NCI-H2107 (cell line): ENCODE measurements around the gene NFAM1.

Experiments used
- DNase-seq: peaks from one replicate; lab custom pipeline; 2025; lab: John Stamatoyannopoulos, UW

The NFAM1 gene

DNA sequence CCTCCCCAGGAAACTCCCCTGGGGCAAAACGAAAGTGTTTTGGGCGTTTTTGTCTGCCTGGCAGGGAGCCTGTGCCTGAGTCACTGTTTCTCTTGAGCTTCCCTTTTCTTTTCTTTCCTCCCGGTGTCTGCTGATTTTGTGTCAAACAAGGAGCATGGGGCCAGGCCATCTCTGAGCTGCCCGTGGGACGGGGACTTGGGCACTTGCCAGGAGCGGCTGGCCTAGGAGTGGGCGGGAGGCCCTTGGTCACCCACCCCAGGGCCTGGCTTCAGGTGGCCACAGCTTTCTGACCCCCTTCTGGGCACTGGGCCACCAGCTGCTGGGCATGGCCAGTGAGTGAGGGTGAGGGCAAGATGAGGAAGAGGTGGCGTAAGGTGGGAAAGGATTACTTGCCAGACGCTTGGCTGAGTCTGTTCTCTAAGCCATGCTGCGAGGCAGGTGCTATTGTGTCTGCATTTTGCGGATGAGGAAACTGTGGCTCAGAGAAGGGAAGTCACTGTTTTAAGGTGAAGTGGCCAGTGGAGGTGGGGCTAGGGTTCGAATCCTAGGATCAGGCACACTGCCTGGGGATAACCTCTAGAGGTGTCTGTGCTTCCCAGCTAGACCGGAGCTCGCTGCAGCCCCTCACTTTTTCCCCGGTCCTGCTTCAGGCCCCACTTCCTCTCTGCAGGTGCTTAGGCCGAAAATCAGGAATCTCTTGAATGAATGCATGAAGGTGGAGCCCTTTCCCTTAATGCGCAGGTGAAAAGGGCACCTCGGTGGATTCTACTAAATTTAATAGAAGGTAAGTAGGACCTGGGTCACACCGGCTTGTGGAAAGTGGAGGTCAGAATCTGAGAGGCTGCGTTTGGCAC, 7.8 kb upstream of the NFAM1 start:
- no peak for DNase-seq

DNA sequence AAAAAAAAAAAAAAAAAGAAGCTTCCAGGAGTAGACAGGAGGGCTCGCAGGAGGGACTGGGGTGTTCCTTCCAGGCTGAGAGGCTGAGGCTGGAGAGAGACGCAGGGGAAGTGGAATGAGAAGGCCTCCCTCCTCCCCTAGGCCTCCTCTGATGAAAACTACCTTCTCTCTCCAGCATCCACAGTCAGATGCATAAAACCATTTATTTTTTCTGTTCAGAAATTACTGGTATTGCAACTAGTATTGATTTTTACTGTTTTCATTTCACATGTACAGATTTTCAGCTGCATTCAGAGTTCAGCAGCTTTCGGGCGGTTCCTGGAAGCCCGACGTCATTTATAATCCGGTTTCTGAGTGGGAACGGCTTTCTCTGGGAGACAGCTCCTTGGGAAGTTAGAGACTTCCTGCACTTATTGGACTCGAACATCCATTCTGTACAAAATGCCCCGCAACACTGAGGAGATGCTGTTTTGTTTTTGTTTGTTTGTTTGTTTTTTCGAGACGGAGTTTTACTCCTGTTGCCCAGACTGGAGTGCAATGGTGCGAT, 6.9 kb upstream of the NFAM1 start:
- no peak for DNase-seq

DNA sequence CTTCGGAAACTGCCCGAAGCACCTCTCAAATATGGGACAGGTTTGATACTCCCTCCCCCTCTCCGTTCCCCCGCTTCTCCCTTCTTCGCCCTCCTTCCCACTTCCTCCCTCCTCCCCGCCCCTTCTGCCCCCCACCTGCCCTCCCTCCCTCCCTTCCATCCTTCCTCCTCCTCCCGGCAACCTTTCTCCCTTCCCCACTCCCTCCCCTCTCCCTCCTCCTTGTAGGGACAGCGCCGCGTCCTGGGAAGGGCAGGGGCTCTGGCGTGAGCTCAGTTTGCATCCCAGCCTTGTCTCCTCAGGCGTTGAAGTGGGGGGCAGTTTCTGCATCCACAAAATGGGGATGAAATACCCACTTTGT, 6.1 kb upstream of the NFAM1 start:
- DNase-seq = no peak

DNA sequence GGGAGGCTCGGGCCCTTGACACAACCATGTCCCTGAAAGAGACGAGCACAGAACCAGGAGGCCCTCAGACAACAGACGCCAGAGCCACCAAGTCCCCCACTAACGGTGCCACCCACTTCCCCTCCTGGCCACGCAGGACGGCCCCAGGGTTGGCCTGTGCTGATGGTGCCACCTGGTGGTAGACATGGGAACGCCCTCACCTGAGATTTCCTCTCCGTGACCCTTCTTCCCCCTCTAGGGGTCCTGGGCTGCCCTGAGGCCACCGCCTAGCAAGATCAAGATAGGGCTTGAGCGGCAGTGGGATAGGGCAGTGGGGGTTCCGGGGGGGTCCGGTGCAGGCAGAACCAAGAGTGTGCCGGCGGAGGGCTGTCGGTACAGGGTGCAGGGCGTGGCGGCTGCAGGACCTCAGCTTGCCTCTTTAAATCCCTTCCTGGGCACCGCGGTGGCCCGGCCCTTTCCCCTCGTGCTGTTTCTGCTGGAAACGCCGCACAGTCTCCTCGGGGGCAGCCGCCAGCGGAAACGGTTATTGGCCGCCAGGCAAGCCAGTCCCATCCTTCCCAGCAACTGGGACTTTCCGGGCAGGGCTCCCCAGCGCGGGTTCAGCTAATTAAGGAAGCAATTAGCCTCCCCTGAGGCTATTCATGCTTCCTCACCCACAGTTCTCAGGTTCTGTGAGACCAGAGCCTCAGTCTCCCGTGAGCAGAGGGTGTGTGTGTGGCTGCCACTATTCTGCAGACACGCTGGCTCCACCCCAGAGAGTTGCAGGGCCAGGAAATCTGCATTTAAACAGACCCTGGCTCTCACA, 5.5 kb upstream of the NFAM1 start:
- peak; percentile 27 for DNase-seq

DNA sequence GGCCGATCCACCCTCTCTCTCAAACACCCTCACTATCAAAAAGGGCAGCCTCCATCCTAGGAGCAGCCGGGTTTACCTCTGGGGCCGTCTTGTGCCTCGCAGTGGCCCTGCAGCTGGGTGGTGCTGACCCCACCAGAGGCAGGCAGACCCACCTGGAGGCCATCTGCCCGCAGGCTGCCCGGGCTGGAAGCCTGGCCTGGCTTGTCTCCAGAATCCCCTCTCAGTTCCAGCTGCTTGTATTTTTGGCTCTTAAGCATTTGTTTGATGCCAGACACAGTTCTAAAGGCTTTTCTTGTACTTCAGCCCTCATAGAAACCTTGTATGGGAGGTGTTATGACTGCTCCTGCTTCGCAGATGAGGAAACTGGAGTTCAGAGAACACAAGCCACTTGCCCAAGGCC, 4.2 kb upstream of the NFAM1 start:
- DNase-seq = no peak

DNA sequence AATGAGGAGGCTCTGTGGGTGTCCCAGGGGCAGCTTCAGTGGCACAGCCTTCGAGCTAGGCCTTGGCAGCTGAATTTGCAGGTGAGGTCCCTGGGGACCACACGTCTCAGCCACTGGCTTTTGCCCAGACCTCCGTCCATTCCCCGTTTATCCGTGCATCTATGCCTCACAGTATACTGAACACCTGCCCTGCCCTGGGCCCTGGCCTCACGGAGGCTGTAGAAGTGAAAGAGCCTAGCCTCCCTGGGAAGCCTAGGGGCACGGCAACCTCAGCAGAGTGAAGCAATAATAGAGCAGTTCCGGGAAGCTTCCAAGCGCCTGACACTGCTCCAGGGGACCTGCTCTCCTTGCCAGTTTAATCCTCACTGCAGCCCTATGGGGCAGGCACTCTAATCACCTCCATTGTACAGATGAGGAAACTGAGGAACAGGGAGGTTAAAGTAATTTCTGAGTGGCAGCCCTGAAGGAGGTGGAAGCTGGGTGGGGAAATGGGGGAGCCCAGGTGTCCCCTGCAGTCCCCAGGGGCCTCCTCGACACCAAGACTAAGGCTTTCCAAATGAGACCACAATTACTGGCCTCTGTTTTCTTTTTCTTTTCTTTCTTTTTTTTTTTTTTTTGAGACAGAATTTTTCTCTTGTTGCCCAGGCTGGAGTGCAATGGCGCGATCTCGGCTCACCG, 2.7 kb upstream of the NFAM1 start:
- DNase-seq = no peak

DNA sequence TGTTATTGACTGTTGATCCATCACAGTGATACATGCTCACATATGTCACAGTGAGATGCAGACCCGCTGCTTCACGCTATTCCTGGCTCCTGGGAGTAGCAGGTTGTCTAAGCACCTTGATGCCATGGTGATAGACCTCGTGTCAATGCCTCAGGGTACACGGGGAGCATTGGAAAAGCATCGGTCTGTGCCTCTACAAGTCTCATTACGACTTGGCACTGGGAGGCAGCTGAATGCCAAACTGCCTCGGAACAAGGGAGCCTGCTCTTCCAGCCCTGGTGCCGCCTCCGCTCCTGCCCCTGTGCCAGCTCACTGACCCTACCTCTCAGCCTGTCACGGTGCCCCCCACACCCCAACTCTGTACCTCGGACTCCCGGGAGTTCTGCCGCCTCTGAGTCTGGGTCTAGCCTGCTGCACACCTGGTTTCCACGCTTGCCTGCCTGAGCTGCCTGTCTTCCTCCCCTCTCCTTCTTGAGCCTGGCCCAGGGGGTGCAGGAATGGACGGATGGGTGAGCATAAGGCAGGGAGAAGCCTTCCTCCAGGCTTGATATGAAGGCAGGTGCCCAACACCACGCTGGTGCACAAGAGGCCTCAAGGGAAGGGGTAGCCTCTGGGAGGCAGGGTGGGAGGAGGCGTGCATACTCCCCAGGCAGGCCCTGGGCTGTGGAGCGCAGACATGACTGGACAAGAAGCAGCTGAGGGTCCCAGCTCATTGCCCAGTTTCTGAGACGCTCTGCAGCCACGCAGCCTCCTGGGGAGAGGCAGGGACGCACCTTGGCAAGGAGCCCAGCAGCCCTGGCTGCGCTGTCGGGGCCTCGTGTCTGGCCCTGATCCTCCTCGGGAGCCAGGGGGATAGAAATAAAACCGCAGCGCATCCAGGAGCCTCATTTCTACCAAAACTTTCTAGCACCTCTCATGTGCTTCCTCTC, 1.8 kb upstream of the NFAM1 start:
- DNase-seq = no peak

DNA sequence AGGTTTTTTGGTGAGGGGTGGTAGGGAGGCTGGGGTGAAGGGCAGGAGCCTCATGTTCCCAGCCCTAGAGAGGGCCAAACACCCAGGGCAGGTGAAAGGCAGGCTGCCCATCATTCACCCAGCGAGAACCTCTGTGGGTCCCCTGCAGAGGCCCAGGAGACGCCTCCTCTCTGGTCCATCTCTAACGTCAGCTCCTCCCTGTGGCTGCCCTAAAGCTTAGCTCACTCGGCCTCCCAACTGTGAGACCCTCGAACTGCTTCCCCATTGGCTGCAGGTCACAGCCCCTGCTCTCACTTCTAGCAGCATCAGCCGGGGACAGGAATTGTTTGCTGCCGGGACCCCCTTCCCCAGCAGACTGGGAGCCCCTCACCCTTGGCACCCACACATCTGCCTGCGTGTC, 615 bp upstream of the NFAM1 start:
- no peak for DNase-seq

DNA sequence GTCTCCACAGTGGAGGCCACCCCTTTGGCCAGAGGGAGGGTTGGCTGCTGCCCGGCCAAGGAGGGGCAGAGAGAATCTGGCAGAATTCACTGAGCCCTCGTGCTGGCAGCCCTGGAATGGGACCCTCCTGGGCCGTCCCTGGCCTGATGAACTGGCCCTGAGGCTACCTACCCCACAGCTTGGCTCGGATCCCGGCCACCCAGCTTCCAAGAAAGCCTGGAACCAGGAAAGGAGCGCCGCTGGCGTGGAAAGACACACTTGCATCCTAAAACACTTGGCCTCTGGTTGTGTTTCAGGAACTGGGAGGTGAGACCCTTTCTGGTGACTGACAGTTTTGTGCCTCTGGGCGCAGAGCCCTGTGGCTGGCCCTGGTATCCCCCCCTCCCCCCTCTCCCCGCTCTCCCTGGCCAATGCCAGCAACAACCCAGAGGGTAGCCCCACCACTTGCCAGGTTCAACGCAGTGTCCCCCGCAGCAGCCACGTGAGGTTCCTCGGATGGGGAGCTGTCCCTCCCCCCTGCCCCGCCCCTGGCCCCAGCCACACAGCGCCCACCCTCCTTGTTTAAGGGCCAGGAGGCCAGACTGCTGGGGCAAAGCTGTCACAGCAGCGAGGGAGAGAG, 693 bp downstream of the NFAM1 start:
- DNase-seq = no peak

DNA sequence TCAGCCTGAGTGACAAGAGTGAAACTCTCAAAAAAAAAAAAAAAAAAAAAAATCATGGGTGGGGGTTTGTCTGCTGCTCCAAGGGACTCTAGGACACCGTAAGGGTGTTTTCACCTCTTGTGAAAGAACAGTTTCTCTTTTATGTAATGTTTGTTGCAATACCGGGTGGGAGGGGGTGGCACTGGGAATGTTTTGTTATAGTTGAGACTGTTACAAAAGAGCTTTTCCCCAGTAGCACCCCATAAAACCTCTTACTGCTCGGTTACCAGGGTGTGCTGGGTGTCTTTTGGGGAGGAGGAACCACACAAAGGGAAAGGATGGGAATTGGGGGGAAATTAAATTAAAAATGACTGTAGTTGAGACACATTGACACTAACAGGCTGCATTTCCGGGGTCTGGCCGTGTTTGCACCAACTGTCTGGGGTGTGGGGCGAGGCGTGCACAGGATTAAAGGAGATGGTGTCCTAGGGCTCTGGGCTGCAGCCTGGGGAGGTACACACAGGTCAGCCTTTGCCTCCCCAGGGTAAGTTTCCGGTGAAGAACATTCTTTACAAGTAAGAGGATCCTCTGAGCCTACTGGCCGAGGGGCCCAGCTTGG, 1.6 kb downstream of the NFAM1 start:
- no peak for DNase-seq

DNA sequence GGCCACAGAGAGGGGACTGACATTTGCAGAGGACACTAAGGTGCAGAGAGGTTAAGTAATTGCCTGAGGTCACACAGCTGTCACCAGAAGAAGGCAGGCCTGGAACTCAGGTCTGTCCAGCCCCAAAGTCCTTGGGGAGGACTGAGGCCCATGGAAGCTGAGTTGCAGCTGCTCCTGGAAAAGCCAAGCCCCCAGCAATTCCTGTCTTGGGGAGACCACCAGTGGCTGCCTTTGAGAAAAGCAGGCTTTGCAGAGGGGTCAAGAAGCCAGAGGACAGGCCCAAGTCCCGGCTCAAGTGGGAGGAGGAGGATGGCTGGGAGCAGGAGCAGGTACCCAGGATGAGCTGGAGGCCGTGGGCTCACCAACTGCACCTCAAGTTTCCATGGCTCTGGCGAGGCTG, 3.4 kb downstream of the NFAM1 start:
- no peak for DNase-seq

DNA sequence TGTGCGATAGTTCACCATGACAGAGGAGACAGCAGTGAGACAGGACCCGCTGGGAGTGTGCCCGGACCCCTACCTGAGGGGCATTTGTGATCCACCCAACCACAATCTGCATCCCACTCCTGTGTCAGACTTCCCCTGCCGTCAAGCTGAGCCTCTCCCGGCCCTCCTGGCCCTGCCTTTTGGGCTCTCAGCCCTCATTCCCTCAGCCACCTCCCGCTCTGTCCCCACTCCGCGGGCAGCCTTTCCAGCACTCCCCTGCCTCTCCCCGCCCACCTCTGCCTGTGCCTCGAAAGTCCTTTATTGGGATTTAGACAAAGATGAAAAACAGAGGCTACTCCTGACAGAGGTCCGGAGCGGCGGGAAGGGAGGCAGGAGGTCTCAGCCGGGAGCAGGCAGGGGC, 4.2 kb downstream of the NFAM1 start:
- DNase-seq = no peak

DNA sequence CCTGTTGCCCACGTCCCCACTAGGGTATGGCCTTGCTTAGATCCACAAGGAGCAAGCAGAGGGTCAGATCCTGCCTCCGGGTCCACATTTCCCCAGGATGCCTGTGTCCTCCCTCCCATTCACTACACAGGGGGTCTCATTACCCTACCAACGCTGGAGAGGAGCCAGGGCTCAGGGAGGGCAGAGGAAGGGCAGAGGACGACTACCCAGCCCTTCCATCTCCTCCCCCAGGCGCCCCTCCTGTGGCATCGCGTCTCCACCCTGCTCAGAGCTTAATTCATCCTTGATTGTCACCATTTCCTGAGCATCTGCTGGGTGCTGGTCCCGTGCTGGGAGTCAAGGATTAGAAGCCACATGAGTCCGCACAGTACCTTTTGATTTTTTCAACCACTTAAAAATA, 5.0 kb downstream of the NFAM1 start:
- no peak for DNase-seq

DNA sequence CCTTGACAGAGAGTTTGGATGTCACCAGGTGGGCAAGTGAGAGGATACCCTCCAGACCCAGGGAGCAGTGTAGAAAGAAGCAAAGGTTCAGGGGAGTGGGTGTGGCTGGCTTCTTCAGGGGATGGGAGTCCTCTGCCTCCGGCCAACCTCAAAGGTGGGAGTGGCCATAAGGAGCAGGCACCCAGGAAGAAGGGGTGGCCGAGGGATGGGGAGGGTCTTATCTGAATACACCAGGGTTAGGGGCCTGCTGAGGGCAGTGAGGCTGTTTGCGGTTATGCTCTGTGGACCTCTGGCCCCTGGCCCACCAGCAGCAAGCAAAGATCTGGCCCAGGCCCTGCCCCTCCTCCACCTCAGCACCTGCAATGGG, 6.2 kb downstream of the NFAM1 start:
- no peak for DNase-seq

DNA sequence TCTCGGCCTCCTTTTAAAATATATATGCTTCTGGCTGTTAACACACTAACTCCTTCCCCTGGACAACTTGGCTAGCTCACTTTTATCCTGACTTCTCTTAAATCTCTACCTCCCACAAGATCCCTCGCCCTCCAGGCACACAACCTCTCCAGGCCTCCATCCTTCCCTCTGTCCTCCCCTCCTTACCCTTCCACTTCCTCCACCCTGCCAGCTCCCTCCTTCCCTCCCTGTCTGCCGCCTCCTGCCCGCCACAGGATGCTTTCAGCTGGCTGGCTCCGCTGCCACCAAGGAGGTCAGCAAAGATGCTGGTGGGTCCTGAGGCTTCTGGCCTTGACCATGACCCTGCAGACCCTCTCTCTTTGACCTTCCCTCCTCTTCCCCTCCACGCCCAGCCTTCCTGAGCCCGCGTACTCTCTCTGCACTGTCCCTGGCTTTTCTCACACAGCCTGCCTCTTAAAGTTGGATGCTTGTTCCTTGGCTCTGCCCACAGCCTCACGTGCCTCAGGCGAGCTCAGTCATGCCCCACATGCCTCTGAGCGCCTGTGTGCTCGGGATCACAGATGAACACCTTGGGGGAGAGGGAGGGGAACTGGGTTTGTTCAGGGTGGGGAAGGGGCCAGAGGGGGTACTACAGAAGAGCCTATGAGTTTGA, 6.7 kb downstream of the NFAM1 start:
- no peak for DNase-seq

DNA sequence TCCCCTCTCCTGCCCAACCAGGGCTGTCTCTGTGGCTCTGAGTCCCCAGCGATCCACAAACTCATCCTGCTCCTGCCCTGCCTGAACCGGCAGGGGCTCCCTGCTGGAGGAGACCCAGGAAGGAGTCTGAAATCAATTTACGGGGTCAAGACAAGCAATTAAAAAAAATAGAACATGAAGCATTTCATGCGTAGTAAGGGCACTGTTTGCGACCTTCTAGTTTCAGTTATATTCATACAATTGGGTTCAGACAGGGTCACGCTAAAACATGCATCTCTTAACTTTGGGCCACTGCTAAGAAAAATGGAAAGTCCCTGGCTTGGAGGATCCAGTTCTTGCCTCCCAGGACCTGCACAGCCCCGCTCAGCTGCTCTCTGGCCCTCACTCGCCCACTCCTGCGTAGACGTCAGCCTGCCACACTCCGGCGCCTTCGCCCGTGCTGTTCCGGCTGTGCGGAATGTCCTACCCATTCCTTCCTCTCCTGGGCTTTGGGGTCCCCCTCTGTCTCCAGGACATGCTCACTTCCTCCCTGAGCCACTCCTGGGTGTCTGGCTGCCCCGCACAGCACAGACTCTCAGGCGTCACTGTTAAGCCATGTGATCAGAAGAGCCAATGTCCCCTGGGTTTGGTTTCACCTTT, 12.8 kb downstream of the NFAM1 start:
- DNase-seq = no peak

DNA sequence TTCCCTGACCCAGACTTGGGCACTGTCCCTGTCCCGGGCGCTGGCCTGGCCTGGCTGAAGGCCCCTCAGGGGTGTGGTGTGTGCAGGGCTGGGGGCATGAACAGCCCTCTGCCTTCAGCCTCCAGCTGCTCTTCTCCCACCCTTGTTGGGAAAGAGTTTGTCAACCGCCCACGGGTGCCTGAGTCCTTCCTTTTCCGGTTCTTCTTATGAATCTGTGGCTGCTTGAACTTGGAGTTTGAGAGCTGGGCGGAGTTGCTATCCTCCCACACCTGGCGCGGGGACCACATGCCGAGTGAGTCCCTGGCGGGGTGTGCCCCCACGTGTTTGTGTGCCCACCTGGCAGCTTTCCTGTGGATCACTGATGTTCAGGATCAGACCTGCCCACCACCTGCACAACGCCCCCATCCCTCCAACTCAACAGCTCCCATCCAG, 13.4 kb downstream of the NFAM1 start:
- DNase-seq = no peak

DNA sequence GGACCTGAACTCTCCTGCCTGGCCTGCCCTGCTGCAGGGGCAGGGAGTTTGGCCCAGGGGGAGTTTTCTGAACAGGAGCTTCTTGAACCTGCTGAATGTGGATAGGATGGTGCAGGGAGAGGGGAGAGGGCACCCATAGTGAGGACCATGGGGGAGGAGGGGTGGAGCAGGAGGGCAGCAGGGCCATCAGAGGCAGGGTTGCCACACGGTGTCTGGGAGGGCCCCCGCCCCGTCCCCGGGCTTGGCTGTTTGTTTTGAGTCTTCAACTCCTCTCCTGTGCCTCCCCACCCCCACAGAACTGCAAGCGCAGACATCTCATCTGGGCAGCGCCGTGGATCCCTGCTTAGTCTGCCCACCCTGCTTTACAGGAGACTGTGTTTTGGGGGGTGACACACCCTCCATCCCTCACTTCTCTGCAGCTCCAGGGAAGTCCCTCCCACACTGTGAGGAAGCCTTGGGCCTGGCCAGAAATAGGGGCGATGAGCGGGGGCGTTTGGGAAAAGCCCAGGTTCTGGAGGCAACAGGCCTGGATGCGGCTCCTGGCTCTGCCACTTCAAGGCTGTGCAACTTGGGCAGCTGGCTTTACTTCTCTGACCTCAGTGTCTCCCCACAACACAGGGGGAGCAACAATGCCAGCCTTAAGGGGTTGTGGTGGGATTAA, 14.4 kb downstream of the NFAM1 start:
- no peak for DNase-seq

DNA sequence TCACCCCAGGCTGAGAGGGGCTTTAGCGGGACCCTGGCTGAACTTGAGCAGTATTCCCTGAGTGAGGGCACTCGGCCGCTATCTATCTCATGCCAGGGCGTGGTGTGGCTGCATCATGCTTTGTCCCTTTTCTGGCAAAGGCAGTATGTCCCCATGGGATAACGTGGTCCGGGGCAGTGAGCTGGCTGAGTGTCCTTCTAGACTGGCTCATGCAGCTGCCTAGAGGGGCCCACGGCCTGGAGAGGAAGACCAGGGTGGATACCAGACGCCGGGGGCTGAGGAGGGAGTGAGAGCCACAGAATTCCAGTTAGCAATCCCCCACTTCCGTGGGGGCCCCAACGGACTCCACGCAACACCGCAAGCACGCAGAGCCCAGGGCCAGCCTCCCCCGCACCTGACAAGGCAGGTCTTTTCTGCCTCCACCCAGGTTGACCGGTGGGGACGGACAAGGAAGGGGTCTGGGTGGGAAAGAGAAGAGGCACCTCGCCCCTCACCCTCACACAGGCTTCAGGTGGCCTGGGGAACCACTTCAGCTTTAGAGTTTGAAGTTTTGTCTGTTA, 15.5 kb downstream of the NFAM1 start:
- DNase-seq = no peak
